Measurements from ENCODE around the gene IL1RAPL2. TPM values are rescaled to one million over a fixed set of nuclear protein-coding genes. Genes with fewer than 3 reads are reported as not detected.

Gene IL1RAPL2
- polyA plus RNA-seq, 1 of the 3 experiments (the other 2 are of a cell fraction), result 0.13 TPM

DNA sequence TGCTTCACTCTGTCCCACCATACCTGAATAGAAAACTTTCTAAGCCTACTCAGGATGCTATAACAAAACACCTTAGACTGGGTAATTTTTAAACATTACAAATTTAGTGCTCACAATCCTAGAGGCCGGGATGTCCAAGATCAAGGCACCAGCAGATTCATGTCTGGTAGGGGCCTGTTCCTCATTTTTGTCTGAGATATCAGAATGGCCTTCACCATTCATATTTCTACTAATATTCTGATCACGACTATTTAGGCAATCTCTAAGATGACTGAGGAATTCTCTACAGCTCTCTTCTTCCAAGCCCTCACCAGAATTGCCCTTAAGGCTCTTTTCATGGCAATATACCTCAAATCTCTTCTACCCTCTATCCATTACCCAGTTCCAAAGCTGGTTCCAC, 1178.9 kb downstream of the IL1RAPL2 start:
- no peaks in the 10 kb centered on the region for H3K27me3 ChIP-seq (ENCODE audit: insufficient read depth)
- DNase-seq, result no peak
- no peak overlapping the region for H2AFZ ChIP-seq (ENCODE audit: low read depth)
- 5% methylated on average over 2 of the region's 2 CpGs for WGBS (ENCODE audit: low lambda C conversion rate)
- ChIA-PET POLR2A (no interaction called here), CTCF (no interaction called here)
- H4K20me1 ChIP-seq (ENCODE audit: insufficient read depth), result no peaks in the 10 kb centered on the region
- H3K27ac ChIP-seq (ENCODE audit: low read depth in 2 of 2, low read length in 1 of 2), result no peak overlapping the region
- no peaks in the 10 kb centered on the region for H3F3A ChIP-seq (replicated peaks; ENCODE audit: insufficient read depth)
- no peaks in the 10 kb centered on the region for H3K4me1 ChIP-seq (ENCODE audit: control insufficient read depth in 1 of 2, insufficient read depth in 2 of 2, low read depth in 1 of 2, low read length in 1 of 2)
- no peak overlapping the region for H3K4me3 ChIP-seq (ENCODE audit: low read depth in 2 of 2, low read length in 1 of 2)
- no peak for TF ChIP-seq TAF1 (IDR thresholded peaks at IDR 0.05; ENCODE audit: borderline replicate concordance, low read depth, low read length)
- H3K36me3 ChIP-seq (replicated peaks in 1 of 2; ENCODE audit: control insufficient read depth in 1 of 2, insufficient read depth in 2 of 2, low read length in 1 of 2), result no peaks in the 10 kb centered on the region
- H3K79me2 ChIP-seq (ENCODE audit: insufficient read depth), result no peaks in the 10 kb centered on the region
- H3K9ac ChIP-seq, result no peak overlapping the region
- H3K9me2 ChIP-seq, result no peaks in the 10 kb centered on the region
- no peaks in the 10 kb centered on the region for H3K9me3 ChIP-seq
- no peak overlapping the region for H3K4me2 ChIP-seq

DNA sequence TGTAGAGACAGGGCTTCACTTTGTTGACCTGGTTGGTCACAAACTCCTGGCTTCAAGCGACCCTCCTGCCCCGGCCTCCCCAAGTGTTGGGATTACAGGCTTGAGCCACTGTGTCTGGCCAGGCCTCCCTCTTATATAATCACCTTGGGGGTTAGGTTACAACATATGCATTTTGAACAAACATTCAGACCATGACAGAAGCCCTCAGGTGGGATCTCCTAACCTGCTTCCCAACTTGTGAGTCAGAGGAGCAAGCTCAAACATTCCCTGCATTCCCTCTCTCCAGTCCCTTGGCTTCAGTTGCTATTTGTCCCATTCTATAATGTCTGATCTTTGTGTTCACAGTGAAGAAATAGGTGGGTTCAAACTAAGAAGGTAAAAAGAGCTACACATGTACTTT, 1179.9 kb downstream of the IL1RAPL2 start:
- H3K9ac ChIP-seq, result no peak overlapping the region
- no peaks in the 10 kb centered on the region for H3K9me2 ChIP-seq
- H4K20me1 ChIP-seq (ENCODE audit: insufficient read depth), result no peaks in the 10 kb centered on the region
- no peaks in the 10 kb centered on the region for H3F3A ChIP-seq (replicated peaks; ENCODE audit: insufficient read depth)
- H3K27ac ChIP-seq (ENCODE audit: low read depth in 2 of 2, low read length in 1 of 2), result no peak overlapping the region
- no peak overlapping the region for H2AFZ ChIP-seq (ENCODE audit: low read depth)
- CTCF ChIA-PET, result no interaction called here
- WGBS (ENCODE audit: low lambda C conversion rate), result 28% methylated on average over 2 of the region's 2 CpGs
- POLR2A ChIA-PET, result interaction anchor here (0.5 kb wide), 1 partner anchor 38 kb away, joined by 3 read pairs; no protein-coding TSS in a partner anchor
- H3K4me3 ChIP-seq (ENCODE audit: low read depth in 2 of 2, low read length in 1 of 2), result no peak overlapping the region
- TF ChIP-seq EZH2phosphoT487 (IDR thresholded peaks at IDR 0.05; ENCODE audit: borderline replicate concordance, low read depth) (no peak), MXI1 (IDR thresholded peaks at IDR 0.05; ENCODE audit: low read depth, low read length) (no peak), RXRA (IDR thresholded peaks at IDR 0.05; ENCODE audit: borderline replicate concordance, low read depth) (no peak), RFX5 (IDR thresholded peaks at IDR 0.05; ENCODE audit: low read length) (no peak), CHD2 (IDR thresholded peaks at IDR 0.05; ENCODE audit: low read length, partially characterized antibody) (no peak), RCOR1 (IDR thresholded peaks at IDR 0.05; ENCODE audit: low read length) (no peak), GABPA (IDR thresholded peaks at IDR 0.05; ENCODE audit: low read depth) (no peak), POLR2AphosphoS5 (IDR thresholded peaks at IDR 0.05; ENCODE audit: low read depth, low read length) (no peak), MEF2A (IDR thresholded peaks at IDR 0.05; ENCODE audit: borderline replicate concordance, low read depth) (no peak), TAF1 (IDR thresholded peaks at IDR 0.05; ENCODE audit: borderline replicate concordance, low read depth, low read length) (no peak)
- TF ChIP-seq, protein P1, sequence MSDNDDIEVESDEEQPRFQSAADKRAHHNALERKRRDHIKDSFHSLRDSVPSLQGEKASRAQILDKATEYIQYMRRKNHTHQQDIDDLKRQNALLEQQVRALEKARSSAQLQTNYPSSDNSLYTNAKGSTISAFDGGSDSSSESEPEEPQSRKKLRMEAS (IDR thresholded peaks at IDR 0.05; ENCODE audit: low read depth), result no peak
- TF ChIP-seq, protein P2, sequence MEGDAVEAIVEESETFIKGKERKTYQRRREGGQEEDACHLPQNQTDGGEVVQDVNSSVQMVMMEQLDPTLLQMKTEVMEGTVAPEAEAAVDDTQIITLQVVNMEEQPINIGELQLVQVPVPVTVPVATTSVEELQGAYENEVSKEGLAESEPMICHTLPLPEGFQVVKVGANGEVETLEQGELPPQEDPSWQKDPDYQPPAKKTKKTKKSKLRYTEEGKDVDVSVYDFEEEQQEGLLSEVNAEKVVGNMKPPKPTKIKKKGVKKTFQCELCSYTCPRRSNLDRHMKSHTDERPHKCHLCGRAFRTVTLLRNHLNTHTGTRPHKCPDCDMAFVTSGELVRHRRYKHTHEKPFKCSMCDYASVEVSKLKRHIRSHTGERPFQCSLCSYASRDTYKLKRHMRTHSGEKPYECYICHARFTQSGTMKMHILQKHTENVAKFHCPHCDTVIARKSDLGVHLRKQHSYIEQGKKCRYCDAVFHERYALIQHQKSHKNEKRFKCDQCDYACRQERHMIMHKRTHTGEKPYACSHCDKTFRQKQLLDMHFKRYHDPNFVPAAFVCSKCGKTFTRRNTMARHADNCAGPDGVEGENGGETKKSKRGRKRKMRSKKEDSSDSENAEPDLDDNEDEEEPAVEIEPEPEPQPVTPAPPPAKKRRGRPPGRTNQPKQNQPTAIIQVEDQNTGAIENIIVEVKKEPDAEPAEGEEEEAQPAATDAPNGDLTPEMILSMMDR (IDR thresholded peaks at IDR 0.05), result no peak
- TF ChIP-seq, protein P3, sequence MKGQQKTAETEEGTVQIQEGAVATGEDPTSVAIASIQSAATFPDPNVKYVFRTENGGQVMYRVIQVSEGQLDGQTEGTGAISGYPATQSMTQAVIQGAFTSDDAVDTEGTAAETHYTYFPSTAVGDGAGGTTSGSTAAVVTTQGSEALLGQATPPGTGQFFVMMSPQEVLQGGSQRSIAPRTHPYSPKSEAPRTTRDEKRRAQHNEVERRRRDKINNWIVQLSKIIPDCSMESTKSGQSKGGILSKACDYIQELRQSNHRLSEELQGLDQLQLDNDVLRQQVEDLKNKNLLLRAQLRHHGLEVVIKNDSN (IDR thresholded peaks at IDR 0.05; ENCODE audit: borderline replicate concordance, low read depth), result no peak
- TF ChIP-seq, protein P4, sequence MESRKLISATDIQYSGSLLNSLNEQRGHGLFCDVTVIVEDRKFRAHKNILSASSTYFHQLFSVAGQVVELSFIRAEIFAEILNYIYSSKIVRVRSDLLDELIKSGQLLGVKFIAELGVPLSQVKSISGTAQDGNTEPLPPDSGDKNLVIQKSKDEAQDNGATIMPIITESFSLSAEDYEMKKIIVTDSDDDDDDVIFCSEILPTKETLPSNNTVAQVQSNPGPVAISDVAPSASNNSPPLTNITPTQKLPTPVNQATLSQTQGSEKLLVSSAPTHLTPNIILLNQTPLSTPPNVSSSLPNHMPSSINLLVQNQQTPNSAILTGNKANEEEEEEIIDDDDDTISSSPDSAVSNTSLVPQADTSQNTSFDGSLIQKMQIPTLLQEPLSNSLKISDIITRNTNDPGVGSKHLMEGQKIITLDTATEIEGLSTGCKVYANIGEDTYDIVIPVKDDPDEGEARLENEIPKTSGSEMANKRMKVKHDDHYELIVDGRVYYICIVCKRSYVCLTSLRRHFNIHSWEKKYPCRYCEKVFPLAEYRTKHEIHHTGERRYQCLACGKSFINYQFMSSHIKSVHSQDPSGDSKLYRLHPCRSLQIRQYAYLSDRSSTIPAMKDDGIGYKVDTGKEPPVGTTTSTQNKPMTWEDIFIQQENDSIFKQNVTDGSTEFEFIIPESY (IDR thresholded peaks at IDR 0.05; ENCODE audit: borderline replicate concordance, low read depth), result no peak
- TF ChIP-seq, protein P5, sequence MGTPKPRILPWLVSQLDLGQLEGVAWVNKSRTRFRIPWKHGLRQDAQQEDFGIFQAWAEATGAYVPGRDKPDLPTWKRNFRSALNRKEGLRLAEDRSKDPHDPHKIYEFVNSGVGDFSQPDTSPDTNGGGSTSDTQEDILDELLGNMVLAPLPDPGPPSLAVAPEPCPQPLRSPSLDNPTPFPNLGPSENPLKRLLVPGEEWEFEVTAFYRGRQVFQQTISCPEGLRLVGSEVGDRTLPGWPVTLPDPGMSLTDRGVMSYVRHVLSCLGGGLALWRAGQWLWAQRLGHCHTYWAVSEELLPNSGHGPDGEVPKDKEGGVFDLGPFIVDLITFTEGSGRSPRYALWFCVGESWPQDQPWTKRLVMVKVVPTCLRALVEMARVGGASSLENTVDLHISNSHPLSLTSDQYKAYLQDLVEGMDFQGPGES (IDR thresholded peaks at IDR 0.05; ENCODE audit: low read depth, low read length), result no peak
- no peak for DNase-seq
- no peaks in the 10 kb centered on the region for H3K36me3 ChIP-seq (replicated peaks in 1 of 2; ENCODE audit: control insufficient read depth in 1 of 2, insufficient read depth in 2 of 2, low read length in 1 of 2)
- no peaks in the 10 kb centered on the region for H3K9me3 ChIP-seq
- H3K4me2 ChIP-seq, result no peak overlapping the region
- no peaks in the 10 kb centered on the region for H3K27me3 ChIP-seq (ENCODE audit: insufficient read depth)
- no peaks in the 10 kb centered on the region for H3K4me1 ChIP-seq (ENCODE audit: control insufficient read depth in 1 of 2, insufficient read depth in 2 of 2, low read depth in 1 of 2, low read length in 1 of 2)
- no peaks in the 10 kb centered on the region for H3K79me2 ChIP-seq (ENCODE audit: insufficient read depth)

Data from SK-N-SH (cell line).